Loucy (cell line): ENCODE results near the gene TRIO.

Experiments used
- CTCF ChIP-seq: fragments of 200-600 bp; sonication (generic); conservative IDR thresholded peaks from 2 replicates; pipeline ENCODE4 v1.5.1; 2014; ENCODE audit warnings: mild to moderate bottlenecking, antibody characterized with exemption, low read length
- EZH2phosphoT487 ChIP-seq: fragments of 200-600 bp; IDR thresholded peaks from 2 replicates; pipeline ENCODE4 v1.6.1; 2018; ENCODE audit warnings: antibody characterized with exemption, mild to moderate bottlenecking, moderate library complexity, borderline replicate concordance

GRCh38 chr5:14134771-14135170 lies 8.4 kb upstream of the TRIO start:
- no peak for TF ChIP-seq CTCF
- no peak for TF ChIP-seq EZH2phosphoT487
